Measurements from ENCODE around the gene IQSEC2.

IQSEC2 gene

DNA sequence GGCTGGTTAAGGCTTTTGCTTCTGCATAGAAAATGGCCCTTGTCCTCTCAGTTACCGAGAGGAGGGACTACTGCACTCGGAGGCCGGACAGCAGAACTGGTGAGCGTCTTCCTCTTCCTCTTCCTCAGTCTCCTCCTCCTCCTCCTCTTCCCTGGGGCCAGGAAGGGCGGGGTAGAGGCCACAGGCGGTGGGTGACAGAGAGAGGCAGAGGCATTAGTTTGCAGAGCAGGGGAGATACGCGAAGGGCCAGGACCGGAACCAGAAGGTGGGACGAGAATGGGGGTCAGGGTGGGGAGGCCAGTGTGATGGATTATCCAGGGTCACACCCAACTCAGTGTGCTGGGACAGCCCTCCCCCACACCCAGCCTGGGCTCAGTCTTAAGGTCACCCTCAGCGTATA lies 14.5 kb downstream of the IQSEC2 start:
- no peak for DNase-seq (ENCODE audit: low spot score)

DNA sequence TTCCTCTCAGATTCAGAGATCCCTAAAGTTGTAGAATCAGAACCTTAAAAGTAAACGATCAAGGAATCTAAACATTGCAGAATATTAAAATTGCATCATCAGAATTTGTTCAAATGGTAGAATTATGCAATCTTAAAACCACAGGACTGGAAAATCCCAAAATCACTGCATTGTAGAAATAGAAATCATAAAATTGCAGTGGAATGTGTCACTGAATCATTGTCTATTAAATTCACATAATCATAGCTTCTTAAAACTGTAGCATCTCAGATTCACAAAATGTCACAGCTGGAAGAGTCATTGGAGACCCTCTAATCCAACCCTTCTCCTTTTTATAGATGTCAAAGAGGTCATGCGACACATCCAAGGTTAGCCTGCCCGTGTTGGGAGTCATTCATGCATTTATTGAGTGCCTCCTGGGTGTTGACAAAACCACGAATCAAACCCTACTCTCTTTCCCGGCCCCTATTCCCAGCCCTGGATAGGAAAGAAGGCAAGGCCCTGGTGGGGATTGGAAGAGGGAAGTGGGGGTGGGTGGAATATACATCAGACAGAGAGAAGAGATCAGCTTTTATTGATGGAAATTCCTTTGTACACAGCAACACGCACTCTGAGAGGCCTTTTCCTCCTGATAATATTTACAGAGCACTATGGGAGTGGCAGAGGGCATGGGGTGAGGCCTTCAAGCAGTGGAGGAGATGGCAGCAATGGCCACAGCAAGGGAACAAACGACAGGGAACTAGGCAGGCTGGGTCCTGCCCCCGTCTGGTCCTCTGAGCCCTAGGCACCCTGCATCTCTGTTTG lies 15.4 kb downstream of the IQSEC2 start:
- no peak for DNase-seq (ENCODE audit: low spot score)

- DNase-seq (ENCODE audit: low spot score) = peak; percentile 84
These were observed 17.7 kb downstream of the IQSEC2 start for GRCh38 chrX:53263597-53264094.

GRCh38 chrX:53262918-53263394 lies 18.4 kb downstream of the IQSEC2 start:
- DNase-seq (ENCODE audit: low spot score) = peak; percentile 86

- DNase-seq (ENCODE audit: low spot score) = no peak
These were observed 19.0 kb downstream of the IQSEC2 start for GRCh38 chrX:53262189-53262917.

GRCh38 chrX:53261355-53261972 lies 19.9 kb downstream of the IQSEC2 start:
- DNase-seq (ENCODE audit: low spot score) = no peak

DNA sequence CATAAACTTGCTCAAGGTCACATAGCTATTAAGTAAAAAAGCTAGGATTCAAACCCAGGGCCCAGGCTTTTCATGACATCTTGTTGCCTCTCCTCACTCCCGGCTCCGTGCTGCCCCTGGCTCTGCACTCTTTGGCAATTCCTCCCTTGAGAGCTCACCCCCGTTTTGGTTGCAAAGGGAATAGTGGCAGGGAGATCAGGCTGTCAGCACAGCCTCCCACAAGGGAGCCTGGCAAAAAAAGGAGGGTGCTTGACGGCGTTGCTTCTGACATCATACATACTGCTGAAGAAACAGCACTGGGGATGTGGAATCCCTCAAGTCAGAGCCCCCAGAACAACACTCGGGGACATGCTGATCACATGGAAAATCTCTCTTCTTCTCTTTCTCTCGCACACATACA lies 20.5 kb downstream of the IQSEC2 start:
- DNase-seq (ENCODE audit: low spot score) = no peak

GRCh38 chrX:53257670-53258423 lies 23.5 kb downstream of the IQSEC2 start:
- no peak for DNase-seq (ENCODE audit: low spot score)

GRCh38 chrX:53257166-53257565 lies 24.2 kb downstream of the IQSEC2 start:
- no peak for DNase-seq (ENCODE audit: low spot score)

- no peak for DNase-seq (ENCODE audit: low spot score)
These were observed 24.8 kb downstream of the IQSEC2 start for GRCh38 chrX:53256446-53257041.

DNA sequence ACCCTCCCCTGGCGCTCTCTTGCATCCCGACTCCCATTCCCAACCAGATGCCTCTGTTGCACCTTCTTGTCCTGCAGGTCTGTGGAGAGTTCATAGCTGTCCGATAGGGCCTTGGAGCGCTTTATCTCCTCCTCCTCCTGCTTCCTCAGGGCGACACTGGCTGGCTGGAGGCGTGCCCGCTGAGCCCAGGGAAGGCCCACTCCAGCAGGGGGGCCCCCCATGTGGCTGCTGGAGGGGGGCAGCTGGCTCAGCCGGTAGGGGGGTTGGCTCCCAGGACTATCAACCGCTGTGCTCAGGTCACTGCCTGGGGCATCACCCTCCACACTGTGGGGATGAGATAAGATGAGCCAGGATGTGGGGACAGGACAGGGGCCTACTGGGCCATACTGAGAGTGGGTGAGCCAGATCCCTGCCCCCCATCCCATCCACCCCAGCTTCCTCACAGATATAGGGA lies 25.6 kb downstream of the IQSEC2 start:
- DNase-seq (ENCODE audit: low spot score) = no peak

DNA sequence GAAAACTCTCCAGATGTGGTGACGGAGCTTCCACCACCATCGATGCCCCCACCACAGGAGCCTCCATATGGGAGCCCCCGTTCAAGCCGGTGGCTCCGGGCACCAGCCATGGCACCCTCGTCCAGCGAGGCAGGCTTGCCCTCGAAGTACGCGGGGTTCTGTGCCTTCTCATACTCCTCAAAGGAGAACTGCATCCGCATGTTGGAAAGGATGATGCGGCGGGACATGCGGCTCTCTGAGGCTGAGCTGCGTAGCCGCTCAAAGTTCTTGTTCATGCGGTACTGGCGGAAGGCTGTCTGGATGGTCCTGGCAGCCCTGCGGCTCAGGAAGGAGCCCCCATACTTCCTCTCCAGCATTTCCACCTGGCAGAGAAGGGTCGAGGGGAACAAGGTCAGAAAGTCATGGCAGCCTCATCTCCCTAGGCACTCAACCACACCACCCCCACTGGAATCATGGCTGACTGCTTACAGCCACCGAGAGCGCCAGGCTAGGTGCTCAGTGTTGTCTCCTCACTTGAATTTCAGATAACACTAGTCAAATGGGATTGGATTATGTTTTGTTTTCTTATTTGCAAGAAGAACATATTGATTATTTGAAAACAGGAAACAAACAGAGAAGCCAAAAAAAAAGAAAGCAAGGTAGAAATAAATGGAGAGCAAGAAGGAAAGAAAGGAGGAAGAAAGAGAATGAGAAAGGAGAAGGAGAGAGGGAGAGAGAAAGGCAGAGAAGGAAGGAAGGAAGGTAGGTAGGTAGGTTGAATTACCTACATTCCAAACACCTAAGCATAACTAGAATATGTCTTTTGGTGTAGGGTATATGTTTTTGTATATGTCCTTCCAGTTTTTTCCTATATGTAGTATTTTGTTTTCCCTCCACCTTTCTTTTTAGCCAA lies 26.6 kb downstream of the IQSEC2 start:
- no peak for DNase-seq (ENCODE audit: low spot score)

DNA sequence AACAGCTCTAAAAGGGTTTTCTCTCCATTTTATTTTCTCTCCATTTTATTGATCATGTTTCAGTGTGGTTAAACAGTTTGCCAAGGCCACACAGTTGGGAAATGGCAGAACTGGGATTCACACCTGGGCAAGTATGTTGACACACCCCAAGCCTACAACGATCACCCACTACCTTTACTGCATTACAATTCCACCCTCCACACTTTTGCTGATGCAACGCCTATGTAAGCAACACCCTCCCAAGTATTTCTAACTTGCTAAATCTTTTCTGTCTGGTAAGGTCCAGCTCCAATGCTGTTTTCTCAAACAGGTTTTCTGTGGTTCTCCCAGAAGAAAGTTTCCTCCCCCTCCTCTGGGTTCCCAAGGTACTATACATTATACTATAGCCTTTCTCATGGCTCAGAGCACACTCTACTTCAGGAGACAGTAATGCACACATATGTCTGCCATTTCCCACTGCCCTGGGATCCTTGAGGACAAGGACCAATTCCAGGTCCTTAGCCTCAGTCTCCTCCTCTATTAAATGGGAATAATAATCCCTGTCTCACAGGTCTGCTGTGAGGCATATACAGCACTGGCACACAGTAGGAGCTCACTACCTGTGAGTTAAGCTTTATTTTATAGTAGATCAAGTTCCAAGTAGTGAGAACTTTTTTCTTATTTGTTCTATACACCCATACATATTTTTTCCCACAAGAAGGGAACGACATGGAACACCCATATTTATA lies 27.9 kb downstream of the IQSEC2 start:
- DNase-seq (ENCODE audit: low spot score) = peak; percentile 62

DNA sequence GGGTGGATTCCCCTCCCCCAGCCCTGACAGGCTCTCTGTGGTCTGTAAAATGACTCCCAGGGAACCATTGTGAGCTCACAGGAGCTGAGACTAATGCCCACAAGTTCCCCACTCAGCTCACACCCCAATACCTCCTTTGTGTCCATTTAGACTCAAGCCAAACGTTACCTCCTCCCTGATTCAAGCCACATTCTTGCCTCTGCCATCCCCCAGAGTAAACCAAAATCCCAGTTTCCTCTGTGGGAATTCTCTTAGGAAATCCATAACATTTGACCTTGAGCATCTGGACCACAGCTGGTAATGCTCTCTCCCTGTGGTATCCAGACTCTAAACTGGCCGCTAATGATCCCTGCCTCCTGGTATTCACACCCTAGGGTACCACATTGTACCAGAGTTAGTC lies 30.1 kb downstream of the IQSEC2 start:
- no peak for DNase-seq (ENCODE audit: low spot score)

DNA sequence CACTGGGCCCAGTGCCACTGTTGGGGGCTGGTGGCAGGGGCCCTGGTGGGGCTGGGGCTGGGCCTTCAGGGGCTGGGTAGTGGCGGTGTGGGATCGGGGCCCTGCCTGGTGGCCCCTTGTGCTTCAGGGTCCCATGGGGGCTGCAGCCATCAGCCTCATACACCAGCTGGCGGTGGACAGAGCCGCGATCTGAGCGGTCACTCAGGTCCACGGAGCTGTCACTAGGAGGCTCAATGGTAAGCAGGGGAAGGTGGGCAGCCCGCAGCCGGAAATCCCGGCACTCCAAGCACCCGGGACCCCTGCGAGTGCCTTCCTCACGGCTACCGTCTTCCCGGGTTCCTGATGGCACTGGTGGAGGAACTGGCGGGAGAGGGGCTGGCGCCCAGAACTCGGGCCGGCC lies 30.8 kb downstream of the IQSEC2 start:
- no peak for DNase-seq (ENCODE audit: low spot score)

GRCh38 chrX:53249408-53250042 lies 31.9 kb downstream of the IQSEC2 start:
- DNase-seq (ENCODE audit: low spot score) = no peak

GRCh38 chrX:53247928-53248327 lies 33.5 kb downstream of the IQSEC2 start:
- no peak for DNase-seq (ENCODE audit: low spot score)

DNA sequence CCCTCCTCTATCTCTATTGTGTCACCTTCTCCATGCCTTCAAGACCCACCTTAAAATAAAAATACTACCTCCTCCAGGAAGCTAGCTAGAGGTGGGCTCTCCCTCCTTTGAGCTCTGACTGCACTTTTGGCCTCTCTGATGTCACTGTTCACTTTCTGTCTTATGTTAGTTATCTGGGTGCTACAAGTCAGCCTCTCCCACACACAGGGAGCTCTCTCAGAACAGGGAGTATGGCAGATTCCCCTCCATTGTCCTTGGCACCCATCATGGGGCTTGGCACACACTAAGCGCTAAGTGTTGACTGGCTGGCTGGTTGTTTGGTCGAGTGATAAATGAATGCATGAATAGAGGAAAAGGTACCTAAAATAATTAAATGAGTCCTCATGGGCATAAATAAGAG lies 35.2 kb downstream of the IQSEC2 start:
- no peak for DNase-seq (ENCODE audit: low spot score)

GRCh38 chrX:53244610-53245009 lies 36.8 kb downstream of the IQSEC2 start:
- no peak for DNase-seq (ENCODE audit: low spot score)
